Adrenal gland (tissue), 5 donors: ENCODE measurements around the gene TMSB10.

Experiments
- POLR2A ChIP-seq, 2 donors: fragments of 450-650 bp; IDR thresholded peaks; one replicate each; pipeline ENCODE4 v1.6.1; 2017; ENCODE audit warnings: antibody characterized with exemption in 2 of 2, mild to moderate bottlenecking in 2 of 2, moderate library complexity in 1 of 2
- TF ChIP-seq, protein P1 (sequence below), 6 experiments: fragments of 450-650 bp in 4 of 6; fragments of 200-600 bp in 2 of 6; sonication (generic) in 1 of 6; IDR thresholded peaks; 1 replicate in 5 of 6; 2 replicates in 1 of 6; pipeline versions ENCODE4 v1.5.1 to v1.8.0; 2016 to 2021; ENCODE audit warnings: antibody characterized with exemption in 6 of 6, mild to moderate bottlenecking in 2 of 6, moderate library complexity in 1 of 6
- donor health status: DM: no; HTN: no; CAD: no.

DNA sequence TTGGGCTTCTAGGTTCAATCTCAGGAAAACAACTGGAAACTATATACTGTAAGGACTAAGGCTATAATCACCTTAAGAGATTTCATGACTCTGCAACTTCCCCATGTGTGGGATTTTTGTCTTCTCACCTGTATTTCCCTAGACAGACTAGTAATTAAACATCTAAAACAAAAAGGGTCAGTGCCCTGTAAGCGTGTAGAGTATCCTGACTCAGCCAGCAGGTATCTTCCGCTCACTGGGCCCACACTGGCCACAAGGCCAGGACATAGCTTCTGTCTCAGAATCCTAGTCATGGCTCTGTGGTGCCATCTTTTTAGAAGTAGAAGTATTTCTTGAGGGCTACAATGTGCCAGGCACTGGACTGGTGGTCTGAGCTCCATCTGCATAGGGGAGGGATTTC lies 36.7 kb downstream of the TMSB10 start:
- TF ChIP-seq, protein P1, sequence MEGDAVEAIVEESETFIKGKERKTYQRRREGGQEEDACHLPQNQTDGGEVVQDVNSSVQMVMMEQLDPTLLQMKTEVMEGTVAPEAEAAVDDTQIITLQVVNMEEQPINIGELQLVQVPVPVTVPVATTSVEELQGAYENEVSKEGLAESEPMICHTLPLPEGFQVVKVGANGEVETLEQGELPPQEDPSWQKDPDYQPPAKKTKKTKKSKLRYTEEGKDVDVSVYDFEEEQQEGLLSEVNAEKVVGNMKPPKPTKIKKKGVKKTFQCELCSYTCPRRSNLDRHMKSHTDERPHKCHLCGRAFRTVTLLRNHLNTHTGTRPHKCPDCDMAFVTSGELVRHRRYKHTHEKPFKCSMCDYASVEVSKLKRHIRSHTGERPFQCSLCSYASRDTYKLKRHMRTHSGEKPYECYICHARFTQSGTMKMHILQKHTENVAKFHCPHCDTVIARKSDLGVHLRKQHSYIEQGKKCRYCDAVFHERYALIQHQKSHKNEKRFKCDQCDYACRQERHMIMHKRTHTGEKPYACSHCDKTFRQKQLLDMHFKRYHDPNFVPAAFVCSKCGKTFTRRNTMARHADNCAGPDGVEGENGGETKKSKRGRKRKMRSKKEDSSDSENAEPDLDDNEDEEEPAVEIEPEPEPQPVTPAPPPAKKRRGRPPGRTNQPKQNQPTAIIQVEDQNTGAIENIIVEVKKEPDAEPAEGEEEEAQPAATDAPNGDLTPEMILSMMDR (IDR thresholded peaks at IDR 0.05), result no peak
- no peak for TF ChIP-seq POLR2A (IDR thresholded peaks at IDR 0.05)
